Transverse colon (tissue), 4 donors: ENCODE results near the gene NAT16. TPM values are rescaled to one million over a fixed set of nuclear protein-coding genes. Genes with fewer than 3 reads are reported as not detected.

Source experiments
- DNase-seq: peaks from one replicate; pipeline ENCODE4 v3.0.0-alpha.2; 2019
- H3K27ac ChIP-seq, 4 donors: fragments of 200-600 bp; sonication (generic); 2 replicates each; pipeline ENCODE4 v1.5.1; 2016 to 2018; ENCODE audit warnings: inconsistent platforms in 4 of 4
- H3K27me3 ChIP-seq: fragments of 200-600 bp; sonication (generic); 2 replicates; pipeline ENCODE4 v1.5.1; 2017; ENCODE audit warnings: inconsistent platforms
- H3K36me3 ChIP-seq, 4 donors: fragments of 200-600 bp; sonication (generic); 2 replicates each; pipeline ENCODE4 v1.5.1; 2017 to 2019; ENCODE audit warnings: inconsistent platforms in 4 of 4
- H3K4me1 ChIP-seq, 4 donors: fragments of 200-600 bp; sonication (generic); 2 replicates each; pipeline ENCODE4 v1.5.1; 2017 to 2020; ENCODE audit warnings: inconsistent platforms in 4 of 4
- H3K4me3 ChIP-seq, 4 donors: fragments of 200-600 bp; sonication (generic); 1 replicate in 1 of 4; 2 replicates in 3 of 4; pipeline versions ENCODE4 v1.5.1 to v1.6.1; 2017 to 2019; ENCODE audit warnings: inconsistent platforms in 4 of 4
- H3K9me3 ChIP-seq, 2 donors: fragments of 200-600 bp; sonication (generic); 2 replicates each; pipeline ENCODE4 v1.5.1; 2017 to 2019; ENCODE audit warnings: inconsistent platforms in 2 of 2
- EP300 ChIP-seq: sonication (generic); formaldehyde crosslinking; IDR thresholded peaks from one replicate; pipeline ENCODE4 v1.6.1; 2017; ENCODE audit warnings: antibody characterized with exemption, low read depth
- POLR2A ChIP-seq: fragments of 450-650 bp; IDR thresholded peaks from one replicate; pipeline ENCODE4 v1.6.1; 2016; ENCODE audit warnings: antibody characterized with exemption, mild to moderate bottlenecking, moderate library complexity
- POLR2AphosphoS5 ChIP-seq, 3 donors: sonication (generic); formaldehyde crosslinking; IDR thresholded peaks; one replicate each; pipeline ENCODE4 v1.6.1; 2016; ENCODE audit warnings: antibody characterized with exemption in 3 of 3
- WGBS, 2 donors: methylation state at CpG; one replicate each; pipeline ENCODE4 v1.1.5; 2018; ENCODE audit warnings: low coverage in 1 of 2; 5-methylcytosine and 5-hydroxymethylcytosine counted together
- in situ Hi-C, 4 donors: fragments of 200-750 bp; cut with MboI; loops; one replicate each; pipeline versions ENCODE4 v1.15.0 to v1.15.1; 2017; ENCODE audit warnings: low sequenced_read_pairs in 3 of 4, low pct_ligation_motif_present in 1 of 4, low pct_unique_long_range_greater_than_20kb in 1 of 4
- intact Hi-C: fragments of 100-400 bp; cut with DNase I; formaldehyde crosslinking; loops from one replicate; pipeline ENCODE4 v1.15.1; 2023; ENCODE audit warnings: low total_unique reads
- total RNA-seq, 4 donors: library from RNA; depleted of rRNA; stranded (reverse); fragments of >200 nt; gene quantifications; one replicate each; pipeline ENCODE4 v1.1.0, GENCODE V29; 2016
- TF ChIP-seq, protein P1 (sequence below), 5 experiments: fragments of 200-600 bp in 3 of 5; fragments of 450-650 bp in 2 of 5; sonication (generic) in 3 of 5; IDR thresholded peaks; 1 replicate in 2 of 5; 2 replicates in 3 of 5; pipeline ENCODE4 v1.5.1; 2016 to 2017; ENCODE audit warnings: antibody characterized with exemption in 5 of 5, inconsistent platforms in 3 of 5, mild to moderate bottlenecking in 2 of 5, moderate library complexity in 1 of 5

NAT16 gene
- total RNA-seq, 4 donors from 2014 or later = not detected

DNA sequence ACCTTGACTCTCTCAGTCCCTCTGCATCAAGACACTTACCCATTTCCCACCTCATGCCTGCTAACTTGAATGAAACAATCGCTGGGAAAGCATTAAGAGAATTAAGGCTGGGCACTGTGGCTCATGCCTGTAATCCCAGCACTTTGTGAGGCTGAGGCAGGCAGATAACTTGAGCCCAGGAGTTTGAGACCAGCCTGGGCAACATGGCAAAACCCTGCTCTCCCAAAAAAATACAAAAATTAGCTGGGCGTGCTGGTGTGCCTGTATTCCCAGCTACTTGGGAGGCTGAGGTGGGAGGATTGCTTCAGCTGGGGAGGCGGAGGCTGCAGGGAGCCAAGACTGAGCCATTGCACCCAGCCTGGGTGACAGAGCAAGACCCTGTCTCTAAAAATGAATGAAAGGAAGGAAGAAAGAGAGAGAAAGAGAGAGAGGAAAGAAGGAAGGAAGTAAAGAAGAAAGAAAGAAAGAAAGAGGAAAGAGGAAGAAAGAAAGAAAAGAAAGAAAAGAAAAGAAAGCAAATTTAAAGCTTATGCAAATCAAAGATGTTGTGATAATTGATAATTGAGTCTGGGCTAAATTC, 52.5 kb downstream of the NAT16 start:
- TF ChIP-seq POLR2A (no peak), EP300 (no peak), POLR2AphosphoS5 (IDR thresholded peaks at IDR 0.05) (no peak)
- TF ChIP-seq, protein P1, sequence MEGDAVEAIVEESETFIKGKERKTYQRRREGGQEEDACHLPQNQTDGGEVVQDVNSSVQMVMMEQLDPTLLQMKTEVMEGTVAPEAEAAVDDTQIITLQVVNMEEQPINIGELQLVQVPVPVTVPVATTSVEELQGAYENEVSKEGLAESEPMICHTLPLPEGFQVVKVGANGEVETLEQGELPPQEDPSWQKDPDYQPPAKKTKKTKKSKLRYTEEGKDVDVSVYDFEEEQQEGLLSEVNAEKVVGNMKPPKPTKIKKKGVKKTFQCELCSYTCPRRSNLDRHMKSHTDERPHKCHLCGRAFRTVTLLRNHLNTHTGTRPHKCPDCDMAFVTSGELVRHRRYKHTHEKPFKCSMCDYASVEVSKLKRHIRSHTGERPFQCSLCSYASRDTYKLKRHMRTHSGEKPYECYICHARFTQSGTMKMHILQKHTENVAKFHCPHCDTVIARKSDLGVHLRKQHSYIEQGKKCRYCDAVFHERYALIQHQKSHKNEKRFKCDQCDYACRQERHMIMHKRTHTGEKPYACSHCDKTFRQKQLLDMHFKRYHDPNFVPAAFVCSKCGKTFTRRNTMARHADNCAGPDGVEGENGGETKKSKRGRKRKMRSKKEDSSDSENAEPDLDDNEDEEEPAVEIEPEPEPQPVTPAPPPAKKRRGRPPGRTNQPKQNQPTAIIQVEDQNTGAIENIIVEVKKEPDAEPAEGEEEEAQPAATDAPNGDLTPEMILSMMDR (IDR thresholded peaks at IDR 0.05) = no peak
- H3K27me3 ChIP-seq = peaks cover 6% of the 10 kb centered on the region
- peaks cover 16 to 37% (median 18%) of the 10 kb centered on the region in 4 donors for H3K4me1 ChIP-seq
- in situ Hi-C loops = loop anchor here in 1 of 4 donors (25.0 kb wide), 1 partner anchor 160 kb away; no protein-coding TSS in a partner anchor
- peak overlapping the region in 1 of 4 donors; percentile 20 for H3K4me3 ChIP-seq
- 72% methylated on average over 3 of the region's 3 CpGs; no CpG with 5 or more reads in 1 of the 2 donors for WGBS, 2 donors
- no peak for DNase-seq
- H3K36me3 ChIP-seq = no peaks in the 10 kb centered on the region
- intact Hi-C loops = no loop called here
- peak overlapping the region; percentile 46 to 59 (median 50) for H3K27ac ChIP-seq
- H3K9me3 ChIP-seq = no peaks in the 10 kb centered on the region

DNA sequence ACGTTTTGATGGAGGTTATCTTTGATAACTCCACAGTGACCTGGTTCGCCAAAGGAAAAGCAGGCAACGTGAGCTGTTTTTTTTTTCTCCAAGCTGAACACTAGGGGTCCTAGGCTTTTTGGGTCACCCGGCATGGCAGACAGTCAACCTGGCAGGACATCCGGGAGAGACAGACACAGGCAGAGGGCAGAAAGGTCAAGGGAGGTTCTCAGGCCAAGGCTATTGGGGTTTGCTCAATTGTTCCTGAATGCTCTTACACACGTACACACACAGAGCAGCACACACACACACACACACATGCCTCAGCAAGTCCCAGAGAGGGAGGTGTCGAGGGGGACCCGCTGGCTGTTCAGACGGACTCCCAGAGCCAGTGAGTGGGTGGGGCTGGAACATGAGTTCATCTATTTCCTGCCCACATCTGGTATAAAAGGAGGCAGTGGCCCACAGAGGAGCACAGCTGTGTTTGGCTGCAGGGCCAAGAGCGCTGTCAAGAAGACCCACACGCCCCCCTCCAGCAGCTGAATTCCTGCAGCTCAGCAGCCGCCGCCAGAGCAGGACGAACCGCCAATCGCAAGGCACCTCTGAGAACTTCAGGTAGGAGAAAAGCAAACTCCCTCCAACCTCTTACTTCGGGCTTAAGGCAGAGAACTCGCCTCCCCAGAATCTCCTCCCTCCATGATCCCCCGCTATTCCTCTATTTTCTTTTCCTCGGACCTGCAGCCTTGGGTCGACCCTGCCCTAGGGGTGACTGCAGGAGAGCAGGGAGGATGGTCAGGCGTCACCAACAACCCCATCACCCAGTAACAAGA, 53.2 kb downstream of the NAT16 start, which contains the start of gene SERPINE1:
Gene SERPINE1, plus strand, starts transcription at position 454 of the 809 bp plus-strand sequence. CDS start 1,290 bp downstream, outside the sequence.
- no peaks in the 10 kb centered on the region for H3K36me3 ChIP-seq

DNA sequence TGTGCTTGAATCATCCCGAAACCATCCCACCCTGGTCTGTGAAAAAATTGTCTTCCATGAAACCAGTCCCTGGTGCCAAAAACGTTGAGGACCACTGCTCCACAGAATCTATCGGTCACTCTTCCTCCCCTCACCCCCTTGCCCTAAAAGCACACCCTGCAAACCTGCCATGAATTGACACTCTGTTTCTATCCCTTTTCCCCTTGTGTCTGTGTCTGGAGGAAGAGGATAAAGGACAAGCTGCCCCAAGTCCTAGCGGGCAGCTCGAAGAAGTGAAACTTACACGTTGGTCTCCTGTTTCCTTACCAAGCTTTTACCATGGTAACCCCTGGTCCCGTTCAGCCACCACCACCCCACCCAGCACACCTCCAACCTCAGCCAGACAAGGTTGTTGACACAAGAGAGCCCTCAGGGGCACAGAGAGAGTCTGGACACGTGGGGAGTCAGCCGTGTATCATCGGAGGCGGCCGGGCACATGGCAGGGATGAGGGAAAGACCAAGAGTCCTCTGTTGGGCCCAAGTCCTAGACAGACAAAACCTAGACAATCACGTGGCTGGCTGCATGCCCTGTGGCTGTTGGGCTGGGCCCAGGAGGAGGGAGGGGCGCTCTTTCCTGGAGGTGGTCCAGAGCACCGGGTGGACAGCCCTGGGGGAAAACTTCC, 54.0 kb downstream of the NAT16 start:
- Histone ChIP-seq H3K27me3 (peaks cover 6% of the 10 kb centered on the region), H3K36me3 (no peaks in the 10 kb centered on the region), H3K4me3 (no peak overlapping the region), H3K4me1 (peaks cover 16 to 49% (median 23%) of the 10 kb centered on the region in 4 donors), H3K9me3 (no peaks in the 10 kb centered on the region), H3K27ac (peak overlapping the region; percentile 59 to 74 (median 63))
- WGBS, 2 donors = 29 to 37% methylated on average over 5 to 15 of the region's 15 CpGs
- peak; percentile 23 for DNase-seq
- intact Hi-C loops (no loop called here), in situ Hi-C loops (loop anchor here in 1 of 4 donors (25.0 kb wide), 1 partner anchor 161 kb away; no protein-coding TSS in a partner anchor)
- no peak for TF ChIP-seq POLR2AphosphoS5 (IDR thresholded peaks at IDR 0.05)
- no peak for TF ChIP-seq EP300
- TF ChIP-seq, protein P1 (IDR thresholded peaks at IDR 0.05) = no peak
- no peak for TF ChIP-seq POLR2A

More for the DNA sequence above, 53.2 kb downstream of the NAT16 start, which contains the start of gene SERPINE1:
- in situ Hi-C loops (loop anchor here in 1 of 4 donors (25.0 kb wide), 1 partner anchor 160 kb away; no protein-coding TSS in a partner anchor), intact Hi-C loops (no loop called here)
- Histone ChIP-seq H3K4me1 (peaks cover 16 to 44% (median 21%) of the 10 kb centered on the region in 4 donors), H3K27ac (peak within 1 kb of the TSS; percentile 59 to 74 (median 63)), H3K9me3 (no peaks in the 10 kb centered on the region), H3K27me3 (peaks cover 6% of the 10 kb centered on the region), H3K4me3 (peak within 1 kb of the TSS in 1 of 4 donors; percentile 20)
- peak; percentile 74 for DNase-seq
- peak; percentile 58 to 77 (median 72) for TF ChIP-seq POLR2AphosphoS5 (IDR thresholded peaks at IDR 0.05)
- TF ChIP-seq, protein P1 (IDR thresholded peaks at IDR 0.05) = no peak
- TF ChIP-seq POLR2A = peak; percentile 69
- no peak for TF ChIP-seq EP300
- WGBS, 2 donors = 11% methylated on average over 22 of the region's 22 CpGs; no CpG with 5 or more reads in 1 of the 2 donors
